Skeletal muscle tissue (tissue), 4 donors: ENCODE results near the gene ACOT7. TPM values are rescaled to one million over a fixed set of nuclear protein-coding genes. Genes with fewer than 3 reads are reported as not detected.

Source experiments
- H3K27ac ChIP-seq: one replicate; pipeline ENCODE4 v1.7.0; 2013; ENCODE audit warnings: mild to moderate bottlenecking, low read depth, low read length, inconsistent platforms
- H3K27me3 ChIP-seq, 3 donors: one replicate each; pipeline ENCODE4 v1.7.0; 2013; ENCODE audit warnings: low read length in 3 of 3; ENCODE audit not compliant: control insufficient read depth in 3 of 3, insufficient read depth in 3 of 3
- H3K36me3 ChIP-seq, 3 donors: one replicate each; pipeline ENCODE4 v1.7.0; 2013; ENCODE audit warnings: low read length in 3 of 3; ENCODE audit not compliant: control insufficient read depth in 3 of 3, insufficient read depth in 3 of 3
- H3K4me1 ChIP-seq, 3 donors: one replicate each; pipeline ENCODE4 v1.7.0; 2013; ENCODE audit warnings: low read length in 3 of 3, mild to moderate bottlenecking in 3 of 3; ENCODE audit not compliant: control insufficient read depth in 3 of 3, insufficient read depth in 3 of 3
- H3K4me3 ChIP-seq, 3 donors: one replicate each; pipeline ENCODE4 v1.7.0; 2013; ENCODE audit warnings: low read length in 3 of 3
- H3K9ac ChIP-seq, 3 donors: one replicate each; pipeline ENCODE4 v1.7.0; 2013; ENCODE audit warnings: low read length in 3 of 3, mild to moderate bottlenecking in 3 of 3, moderate library complexity in 2 of 3, low read depth in 1 of 3
- H3K9me3 ChIP-seq, 3 donors: one replicate each; pipeline ENCODE4 v1.7.0; 2013; ENCODE audit warnings: low read length in 3 of 3; ENCODE audit not compliant: control insufficient read depth in 3 of 3
- total RNA-seq: library from RNA; depleted of rRNA; stranded (reverse); fragments of >200 nt; gene quantifications from one replicate; pipeline ENCODE4 v1.2.3, GENCODE V29; 2014
- donor health status: Osteomylitis.

Gene ACOT7
- total RNA-seq, 1 donor from 2014 or later: 3.7 TPM

- H3K27me3 ChIP-seq: no peaks in the 10 kb centered on the region
- H3K4me3 ChIP-seq: no peak overlapping the region
- no peaks in the 10 kb centered on the region for H3K36me3 ChIP-seq
- H3K9ac ChIP-seq: no peak overlapping the region
- peaks cover 13 to 16% (median 13%) of the 10 kb centered on the region in 3 donors for H3K4me1 ChIP-seq
- H3K27ac ChIP-seq: no peak overlapping the region
- no peaks in the 10 kb centered on the region for H3K9me3 ChIP-seq
Measured at GRCh38 chr1:6280761-6281451, 112.7 kb downstream of the ACOT7 start.

GRCh38 chr1:6279613-6280383 is 113.8 kb downstream of the ACOT7 start:
- no peak overlapping the region for H3K9ac ChIP-seq
- peaks cover 15 to 20% (median 15%) of the 10 kb centered on the region in 3 donors for H3K4me1 ChIP-seq
- H3K27ac ChIP-seq: no peak overlapping the region
- H3K27me3 ChIP-seq: no peaks in the 10 kb centered on the region
- no peaks in the 10 kb centered on the region for H3K9me3 ChIP-seq
- no peak overlapping the region for H3K4me3 ChIP-seq
- no peaks in the 10 kb centered on the region for H3K36me3 ChIP-seq

- Histone ChIP-seq H3K36me3 (no peaks in the 10 kb centered on the region), H3K27me3 (no peaks in the 10 kb centered on the region), H3K9ac (no peak overlapping the region), H3K4me1 (peaks cover 15 to 20% (median 15%) of the 10 kb centered on the region in 3 donors), H3K27ac (no peak overlapping the region), H3K4me3 (no peak overlapping the region), H3K9me3 (no peaks in the 10 kb centered on the region)
Measured at GRCh38 chr1:6279066-6279465, 114.5 kb downstream of the ACOT7 start.

- no peaks in the 10 kb centered on the region for H3K9me3 ChIP-seq
- H3K27ac ChIP-seq: no peak overlapping the region
- H3K36me3 ChIP-seq: no peaks in the 10 kb centered on the region
- no peak overlapping the region for H3K4me3 ChIP-seq
- no peaks in the 10 kb centered on the region for H3K27me3 ChIP-seq
- H3K9ac ChIP-seq: no peak overlapping the region
- peaks cover 15 to 20% (median 15%) of the 10 kb centered on the region in 3 donors for H3K4me1 ChIP-seq
Measured at GRCh38 chr1:6278263-6278662, 115.3 kb downstream of the ACOT7 start.

- Histone ChIP-seq H3K4me3 (peak overlapping the region in 1 of 3 donors; percentile 72), H3K27ac (peak overlapping the region; percentile 83), H3K36me3 (no peaks in the 10 kb centered on the region), H3K27me3 (no peaks in the 10 kb centered on the region), H3K4me1 (peaks cover 15 to 20% (median 15%) of the 10 kb centered on the region in 3 donors), H3K9ac (peak overlapping the region in 1 of 3 donors; percentile 76), H3K9me3 (no peaks in the 10 kb centered on the region)
Measured at GRCh38 chr1:6276811-6277555, 116.6 kb downstream of the ACOT7 start.

GRCh38 chr1:6275826-6276782 is 117.5 kb downstream of the ACOT7 start:
- Histone ChIP-seq H3K27me3 (no peaks in the 10 kb centered on the region), H3K27ac (peak overlapping the region; percentile 83), H3K4me1 (peaks cover 15 to 20% (median 15%) of the 10 kb centered on the region in 3 donors), H3K9ac (peak overlapping the region; percentile 68 to 82 (median 76)), H3K4me3 (peak overlapping the region; percentile 60 to 72 (median 63)), H3K36me3 (no peaks in the 10 kb centered on the region), H3K9me3 (no peaks in the 10 kb centered on the region)

GRCh38 chr1:6274622-6275139 is 118.9 kb downstream of the ACOT7 start:
- H3K9ac ChIP-seq: no peak overlapping the region
- peaks cover 15 to 20% (median 15%) of the 10 kb centered on the region in 3 donors for H3K4me1 ChIP-seq
- H3K4me3 ChIP-seq: no peak overlapping the region
- H3K36me3 ChIP-seq: no peaks in the 10 kb centered on the region
- H3K9me3 ChIP-seq: no peaks in the 10 kb centered on the region
- no peak overlapping the region for H3K27ac ChIP-seq
- H3K27me3 ChIP-seq: no peaks in the 10 kb centered on the region

GRCh38 chr1:6274102-6274501 is 119.5 kb downstream of the ACOT7 start:
- Histone ChIP-seq H3K4me3 (no peak overlapping the region), H3K9me3 (no peaks in the 10 kb centered on the region), H3K4me1 (peaks cover 15 to 20% (median 15%) of the 10 kb centered on the region in 3 donors), H3K27me3 (no peaks in the 10 kb centered on the region), H3K27ac (no peak overlapping the region), H3K36me3 (no peaks in the 10 kb centered on the region), H3K9ac (no peak overlapping the region)

GRCh38 chr1:6273380-6273891 is 120.1 kb downstream of the ACOT7 start:
- no peak overlapping the region for H3K4me3 ChIP-seq
- no peak overlapping the region for H3K9ac ChIP-seq
- H3K27me3 ChIP-seq: no peaks in the 10 kb centered on the region
- H3K36me3 ChIP-seq: no peaks in the 10 kb centered on the region
- H3K9me3 ChIP-seq: no peaks in the 10 kb centered on the region
- no peak overlapping the region for H3K27ac ChIP-seq
- H3K4me1 ChIP-seq: peaks cover 15 to 20% (median 15%) of the 10 kb centered on the region in 3 donors
